GM12891 (cell line): ENCODE results near the gene EAF1.
"Not testable (repeated sequence)": the region's sequence is repeated elsewhere in the genome, so short reads cannot be mapped to it uniquely, and the experiment has no call there.

Source experiments
- DNase-seq: peaks from one replicate; pipeline ENCODE4 v3.0.0; 2011; ENCODE audit warnings: low spot score; ENCODE audit not compliant: insufficient read length
- FAIRE-seq: peaks from 2 replicates; lab custom pipeline; 2011; peaks lifted over from hg19 to GRCh38; lab: Jason Lieb, UNC
- PAX5 ChIP-seq: IDR thresholded peaks from 2 replicates; pipeline ENCODE4 v1.6.1; 2011; ENCODE audit warnings: low read length, moderate library complexity, mild to moderate bottlenecking; ENCODE audit not compliant: insufficient read depth, severe bottlenecking
- POLR2A ChIP-seq: IDR thresholded peaks from 2 replicates; pipeline ENCODE4 v1.6.1; 2011; ENCODE audit warnings: low read depth, low read length, control low read depth
- POLR2AphosphoS5 ChIP-seq: IDR thresholded peaks from 2 replicates; pipeline ENCODE4 v1.6.1; 2011; ENCODE audit warnings: low read depth, low read length, control low read depth
- POU2F2 ChIP-seq: IDR thresholded peaks from 2 replicates; pipeline ENCODE4 v1.6.1; 2011; ENCODE audit warnings: low read depth, mild to moderate bottlenecking, control low read depth, low read length, moderate library complexity
- SPI1 ChIP-seq: IDR thresholded peaks from 2 replicates; pipeline ENCODE4 v1.6.1; 2011; ENCODE audit warnings: low read depth, low read length, control low read depth
- TAF1 ChIP-seq: IDR thresholded peaks from 2 replicates; pipeline ENCODE4 v1.6.1; 2011; ENCODE audit warnings: low read depth, low read length, control low read depth

Gene EAF1

DNA sequence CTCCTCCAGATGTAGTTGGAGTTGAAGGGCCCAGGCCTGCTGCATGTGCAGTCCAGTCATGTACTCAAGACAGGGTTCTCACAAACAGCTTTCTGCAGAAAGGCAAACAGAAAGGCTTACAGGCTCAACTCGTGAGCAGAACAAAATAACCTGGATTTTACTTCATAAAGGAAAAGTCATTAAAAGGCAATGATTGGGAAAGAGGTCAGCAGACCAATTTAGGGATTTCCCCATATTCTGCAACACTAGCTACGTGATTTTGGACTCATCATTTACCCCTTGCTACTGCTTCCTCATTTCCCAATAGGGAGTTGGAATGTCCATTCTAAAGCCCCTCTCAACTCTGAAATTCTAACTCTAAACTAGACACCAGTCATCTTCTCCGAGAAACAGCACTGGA, 18.2 kb upstream of the EAF1 start:
- TF ChIP-seq POLR2A (no peak), TAF1 (no peak), POU2F2 (no peak), PAX5 (no peak), SPI1 (no peak), POLR2AphosphoS5 (no peak)
- DNase-seq, result no peak
- no peak for FAIRE-seq

DNA sequence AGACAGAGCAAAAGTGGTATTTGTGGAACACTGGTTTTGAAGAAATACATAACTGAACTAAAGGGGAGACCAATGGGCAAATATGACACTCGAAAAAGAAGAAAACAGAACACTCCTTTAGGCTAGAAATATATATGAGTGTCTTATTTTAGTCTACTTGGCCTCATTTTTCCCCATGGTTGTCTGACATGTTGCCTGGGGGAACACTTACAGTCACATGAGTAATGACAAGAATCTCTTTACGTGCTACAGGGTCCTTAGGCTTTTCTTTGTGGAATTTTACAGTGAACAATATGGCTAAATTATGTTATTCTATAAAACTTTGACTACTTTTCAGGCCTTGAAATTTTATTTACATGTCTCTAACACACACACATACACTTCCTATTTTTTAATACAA, 17.6 kb upstream of the EAF1 start:
- TF ChIP-seq POLR2AphosphoS5 (no peak), POLR2A (no peak), PAX5 (no peak), POU2F2 (no peak), TAF1 (no peak), SPI1 (no peak)
- FAIRE-seq, result no peak
- no peak for DNase-seq

DNA sequence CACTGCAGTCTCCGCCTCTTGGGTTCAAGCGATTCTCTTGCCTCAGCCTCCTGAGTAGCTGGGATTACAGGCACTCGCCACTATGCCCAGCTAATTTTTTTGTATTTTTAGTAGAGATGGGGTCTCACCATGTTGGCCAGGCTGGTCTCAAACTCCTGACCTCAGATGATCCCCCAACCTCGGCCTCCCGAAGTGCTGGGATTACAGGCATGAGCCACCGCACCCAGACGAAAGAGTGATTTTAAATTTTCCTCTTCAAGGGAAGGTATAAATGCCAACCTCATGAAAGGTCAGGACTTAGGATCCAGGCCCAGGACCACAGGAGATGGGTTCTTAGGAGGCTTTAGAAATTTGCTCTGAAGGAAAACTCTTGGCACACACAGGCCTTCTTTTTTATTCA, 16.4 kb upstream of the EAF1 start:
- not testable (repeated sequence) for FAIRE-seq, DNase-seq

DNA sequence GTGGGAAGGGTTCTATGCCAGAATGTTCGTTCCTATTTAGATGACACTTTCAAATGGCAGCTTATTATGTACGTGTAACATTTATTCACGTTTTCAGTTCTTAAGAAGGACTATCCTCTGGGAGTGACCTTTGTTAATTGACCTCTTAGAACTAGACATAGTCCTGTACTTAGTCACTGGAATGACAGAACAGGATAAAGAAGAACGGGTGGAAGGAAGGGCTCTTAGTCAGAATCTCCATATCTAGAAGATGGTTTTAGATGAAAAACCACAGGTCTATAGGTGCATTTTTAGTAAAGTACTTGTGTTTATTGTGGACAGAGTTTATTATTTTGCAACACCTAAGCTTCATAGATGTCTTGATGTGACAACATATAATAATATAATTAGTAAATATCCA, 6.5 kb upstream of the EAF1 start:
- TF ChIP-seq SPI1 (no peak), POLR2A (no peak), PAX5 (no peak), POLR2AphosphoS5 (no peak), POU2F2 (no peak), TAF1 (no peak)
- FAIRE-seq, result no peak
- DNase-seq, result no peak

DNA sequence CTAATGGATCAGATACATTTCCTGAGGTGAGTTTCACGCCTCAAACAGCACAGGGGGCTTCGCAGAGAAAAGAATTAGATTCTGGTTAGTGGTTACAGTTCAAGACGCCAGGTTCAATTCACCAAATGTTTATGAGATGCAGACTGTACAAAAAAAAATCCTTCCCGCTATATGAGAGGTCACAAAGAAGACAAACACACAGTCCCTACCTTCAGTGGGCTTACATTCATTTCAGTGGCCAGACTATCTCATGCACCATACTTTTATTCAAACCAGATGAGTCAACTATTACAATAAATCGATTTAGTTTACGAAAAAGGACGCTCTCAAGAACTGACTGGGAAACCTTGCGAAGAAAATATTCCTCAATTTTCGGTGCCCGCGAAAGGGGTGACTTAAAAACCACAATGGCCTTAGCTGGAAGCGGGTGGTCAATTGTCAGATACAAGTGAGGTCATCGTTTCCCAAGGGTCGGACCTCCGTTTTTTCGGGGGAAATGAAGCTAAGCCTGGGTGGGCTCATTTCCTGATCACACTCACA, 749 bp upstream of the EAF1 start:
- no peak for DNase-seq
- no peak for FAIRE-seq
- TF ChIP-seq POU2F2 (no peak), POLR2A (no peak), POLR2AphosphoS5 (no peak), PAX5 (no peak), SPI1 (no peak), TAF1 (no peak)

DNA sequence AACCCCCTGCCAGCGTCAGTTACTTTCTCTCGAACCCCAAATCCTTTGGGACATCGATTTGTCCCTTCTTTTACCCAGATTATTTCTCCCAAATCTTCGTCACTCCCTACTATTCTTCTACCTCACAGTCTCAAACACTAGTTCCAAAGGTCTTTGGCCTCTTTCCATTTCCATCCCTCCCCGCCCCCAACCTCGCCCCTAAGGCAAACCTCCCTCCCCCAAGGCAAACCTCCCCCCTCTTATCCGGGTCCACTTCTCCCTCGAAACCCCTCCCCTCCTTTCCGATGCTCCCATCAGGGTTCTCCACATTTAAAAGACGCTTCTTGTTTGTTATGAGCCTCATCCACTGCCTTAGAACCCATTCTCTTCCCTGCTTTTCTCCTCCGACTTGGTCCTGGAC, 583 bp downstream of the EAF1 start:
- TF ChIP-seq POLR2A, result no peak
- no peak for TF ChIP-seq SPI1
- peak; percentile 20 for FAIRE-seq
- no peak for DNase-seq

DNA sequence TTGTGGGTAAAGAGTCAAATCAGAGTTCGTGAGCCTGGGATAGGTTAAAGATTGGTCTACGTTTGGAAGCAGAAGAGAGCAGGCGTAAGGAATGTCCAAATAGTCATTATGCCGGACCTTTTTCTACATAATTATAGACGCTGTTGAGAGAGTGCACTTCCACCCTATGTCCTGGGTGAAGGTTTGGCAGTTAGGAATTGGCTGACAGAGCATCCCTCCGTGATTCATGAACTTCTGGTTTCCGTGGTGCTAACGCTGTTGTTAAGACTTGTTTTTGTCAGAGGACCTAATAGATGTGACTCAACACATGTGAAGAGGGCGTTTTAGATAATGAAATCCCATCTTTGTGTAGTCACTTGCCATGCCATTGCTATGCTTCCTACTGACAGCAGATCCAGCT, 1.1 kb downstream of the EAF1 start:
- peak; percentile 60 for FAIRE-seq
- DNase-seq, result no peak
- TF ChIP-seq TAF1 (no peak), POLR2A (no peak), SPI1 (no peak), POLR2AphosphoS5 (no peak), POU2F2 (no peak), PAX5 (no peak)

DNA sequence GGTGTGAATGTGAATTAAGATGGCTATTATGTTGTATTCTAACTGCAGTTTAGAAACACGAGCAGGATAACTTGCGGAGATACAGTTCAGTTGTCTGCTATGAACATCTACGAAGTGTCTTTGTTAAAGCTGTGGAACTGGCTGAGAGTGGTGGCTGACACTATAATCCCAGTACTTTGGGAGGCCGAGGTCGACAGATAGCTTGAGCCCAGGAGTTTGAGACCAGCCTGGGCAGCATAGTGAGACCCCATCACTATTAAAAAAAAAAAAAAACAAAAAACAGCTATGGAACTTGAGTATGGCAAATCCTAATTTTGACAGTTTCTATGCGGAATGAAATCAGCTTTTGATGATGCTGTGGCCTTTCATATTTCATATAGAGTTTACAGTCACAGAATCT, 1.7 kb downstream of the EAF1 start:
- TF ChIP-seq TAF1, result no peak
- TF ChIP-seq SPI1, result no peak
- no peak for TF ChIP-seq POLR2AphosphoS5
- TF ChIP-seq POU2F2, result no peak
- no peak for TF ChIP-seq PAX5
- no peak for TF ChIP-seq POLR2A
- FAIRE-seq, result no peak
- DNase-seq, result no peak

DNA sequence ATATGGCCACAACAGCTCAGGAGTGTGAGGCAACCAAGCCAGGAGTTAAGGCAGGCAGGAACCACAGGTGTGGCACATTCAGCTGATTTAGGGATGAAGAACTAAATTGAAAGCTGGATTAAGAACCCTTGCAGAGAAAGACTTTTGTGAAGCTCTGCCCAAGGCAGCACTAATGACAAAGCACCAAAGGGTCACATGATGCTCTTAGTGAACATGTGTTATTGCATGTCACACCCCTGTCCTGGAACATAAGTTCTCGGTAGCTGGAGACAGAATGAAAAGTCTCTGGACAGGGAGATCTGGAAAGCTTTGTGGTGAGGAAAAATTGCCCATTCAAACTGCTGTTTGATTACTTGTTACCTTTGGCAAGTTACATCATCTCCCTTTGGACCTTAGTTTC, 3.2 kb downstream of the EAF1 start:
- TF ChIP-seq POU2F2 (no peak), PAX5 (no peak), SPI1 (no peak), POLR2AphosphoS5 (no peak), TAF1 (no peak)
- FAIRE-seq (no peak), DNase-seq (no peak)

DNA sequence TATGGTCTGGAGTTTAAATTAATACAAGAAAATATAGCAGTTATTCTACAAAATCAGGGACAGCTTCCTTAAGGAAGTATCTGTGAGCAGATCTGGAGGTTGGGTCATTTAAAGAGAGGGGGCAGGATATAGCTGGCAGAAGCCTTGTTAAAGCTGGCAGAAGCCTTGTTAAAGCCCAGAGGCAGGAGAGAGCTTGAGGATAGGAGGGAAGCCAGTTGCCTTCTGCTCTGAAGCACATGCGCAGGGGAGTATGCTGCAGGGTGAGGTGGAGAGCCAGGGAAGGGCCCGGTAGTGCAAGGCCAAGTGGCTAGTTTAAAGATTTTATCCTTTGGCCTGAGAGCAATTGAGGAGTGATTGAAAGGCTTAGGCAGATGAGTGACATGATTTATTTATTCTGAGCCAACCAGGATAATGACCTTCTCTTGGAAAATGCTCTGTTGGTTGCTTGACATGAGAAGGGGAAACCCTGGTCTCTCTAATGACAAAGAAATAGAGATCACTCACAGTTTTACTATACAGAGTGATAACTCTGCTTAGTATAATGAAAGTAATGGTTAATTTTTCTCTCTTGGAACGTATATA, 3.9 kb downstream of the EAF1 start:
- TF ChIP-seq POU2F2, result no peak
- no peak for TF ChIP-seq POLR2AphosphoS5
- TF ChIP-seq POLR2A, result no peak
- no peak for TF ChIP-seq SPI1
- no peak for TF ChIP-seq PAX5
- TF ChIP-seq TAF1, result no peak

More for the DNA sequence above, 3.9 kb downstream of the EAF1 start:
- FAIRE-seq (no peak), DNase-seq (no peak)
